ENCODE measurements around the gene ARAP3. TPM values are rescaled to one million over a fixed set of nuclear protein-coding genes. Genes with fewer than 3 reads are reported as not detected.

Gene ARAP3
- total and polyA plus RNA-seq, 9 of the 15 experiments (the other 6 are each of a cell fraction or from before 2014, with no cell fraction given), result 0.83 to 25.7 (median 6.4) TPM

DNA sequence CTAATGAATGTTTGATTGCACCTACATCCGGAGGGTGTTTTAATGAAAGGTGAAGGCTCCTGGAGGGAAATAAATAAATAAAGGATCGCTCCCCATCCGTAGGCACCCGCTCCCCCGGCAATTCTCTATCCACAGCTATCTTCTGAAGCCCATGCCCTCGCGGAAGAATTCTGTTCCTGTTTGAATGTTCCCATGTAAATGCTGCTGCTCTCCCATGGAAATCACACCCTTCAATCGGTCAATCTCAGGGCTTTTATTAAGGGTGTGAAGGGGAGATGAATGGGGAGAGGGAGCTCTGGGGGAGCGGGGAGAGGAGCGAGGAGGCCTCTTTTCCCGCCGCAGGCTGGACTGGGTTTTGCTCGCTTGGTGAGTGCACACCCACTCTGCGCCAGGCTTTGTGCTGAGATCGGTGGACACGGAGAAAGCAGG is 21.1 kb upstream of the ARAP3 start:
- Histone ChIP-seq H4K20me1 (replicated peaks; ENCODE audit: control insufficient read depth, insufficient read depth, low read length) (no peaks in the 10 kb centered on the region; the same call in 1 of the 2 replicates), H3K4me1 (replicated peaks in 1 of 2; ENCODE audit: control insufficient read depth in 2 of 2, insufficient read depth in 2 of 2, low read length in 2 of 2) (peaks cover 0 to 9% of the 10 kb centered on the region in 2 experiments; a peak in 3 of 5 replicates), H3K4me3 (no peak overlapping the region), H3K27ac (ENCODE audit: extremely low read depth, low read depth, low read length) (no peak overlapping the region), H3K79me2 (ENCODE audit: control insufficient read depth, insufficient read depth, low read length) (no peaks in the 10 kb centered on the region), H3K9me1 (ENCODE audit: control insufficient read depth, insufficient read depth, low read length) (no peaks in the 10 kb centered on the region), H2AFZ (ENCODE audit: low read depth, low read length) (no peak overlapping the region), H3K9ac (ENCODE audit: insufficient read depth in 1 of 2, low read depth in 2 of 2, low read length in 2 of 2) (peak overlapping the region in 1 of 2 experiments; percentile 36; a peak in 1 of 4 replicates), H3K27me3 (ENCODE audit: control insufficient read depth in 2 of 2, insufficient read depth in 2 of 2, low read length in 2 of 2) (peaks cover 23 to 47% of the 10 kb centered on the region in 2 experiments), H3K36me3 (ENCODE audit: control insufficient read depth, insufficient read depth, low read length) (no peaks in the 10 kb centered on the region), H3K9me3 (replicated peaks; ENCODE audit: control insufficient read depth, insufficient read depth, low read depth, low read length) (no peaks in the 10 kb centered on the region), H3K4me2 (ENCODE audit: insufficient read depth, low read length) (no peak overlapping the region)
- in situ Hi-C loops (cut with MboI), result loop anchor here (10.0 kb wide), 2 partner anchors 112 to 432 kb away; no protein-coding TSS in a partner anchor
- POLR2A ChIA-PET, result interaction anchor here (0.7 kb wide), 1 partner anchor 211 kb away, joined by 4 read pairs; no protein-coding TSS in a partner anchor
- intact Hi-C loops (cut with micrococcal nuclease), result no loop called here
- WGBS (ENCODE audit: insufficient coverage, low coverage, missing lambda C conversion rate), result 16% methylated on average over 16 of the region's 16 CpGs
- FAIRE-seq (no peak), ATAC-seq (no peak), DNase-seq (ENCODE audit: extremely low read depth in 1 of 4, low spot score in 3 of 4) (no peak)
- CTCF ChIA-PET (ENCODE audit: low intra/inter-chr PET ratio), result interaction anchor here (0.7 to 2.6 kb wide), 3 partner anchors 176 to 441 kb away, joined by 3 to 20 read pairs (median 10); partner anchors contain the start of gene PCDH1
- TF ChIP-seq, protein P1, sequence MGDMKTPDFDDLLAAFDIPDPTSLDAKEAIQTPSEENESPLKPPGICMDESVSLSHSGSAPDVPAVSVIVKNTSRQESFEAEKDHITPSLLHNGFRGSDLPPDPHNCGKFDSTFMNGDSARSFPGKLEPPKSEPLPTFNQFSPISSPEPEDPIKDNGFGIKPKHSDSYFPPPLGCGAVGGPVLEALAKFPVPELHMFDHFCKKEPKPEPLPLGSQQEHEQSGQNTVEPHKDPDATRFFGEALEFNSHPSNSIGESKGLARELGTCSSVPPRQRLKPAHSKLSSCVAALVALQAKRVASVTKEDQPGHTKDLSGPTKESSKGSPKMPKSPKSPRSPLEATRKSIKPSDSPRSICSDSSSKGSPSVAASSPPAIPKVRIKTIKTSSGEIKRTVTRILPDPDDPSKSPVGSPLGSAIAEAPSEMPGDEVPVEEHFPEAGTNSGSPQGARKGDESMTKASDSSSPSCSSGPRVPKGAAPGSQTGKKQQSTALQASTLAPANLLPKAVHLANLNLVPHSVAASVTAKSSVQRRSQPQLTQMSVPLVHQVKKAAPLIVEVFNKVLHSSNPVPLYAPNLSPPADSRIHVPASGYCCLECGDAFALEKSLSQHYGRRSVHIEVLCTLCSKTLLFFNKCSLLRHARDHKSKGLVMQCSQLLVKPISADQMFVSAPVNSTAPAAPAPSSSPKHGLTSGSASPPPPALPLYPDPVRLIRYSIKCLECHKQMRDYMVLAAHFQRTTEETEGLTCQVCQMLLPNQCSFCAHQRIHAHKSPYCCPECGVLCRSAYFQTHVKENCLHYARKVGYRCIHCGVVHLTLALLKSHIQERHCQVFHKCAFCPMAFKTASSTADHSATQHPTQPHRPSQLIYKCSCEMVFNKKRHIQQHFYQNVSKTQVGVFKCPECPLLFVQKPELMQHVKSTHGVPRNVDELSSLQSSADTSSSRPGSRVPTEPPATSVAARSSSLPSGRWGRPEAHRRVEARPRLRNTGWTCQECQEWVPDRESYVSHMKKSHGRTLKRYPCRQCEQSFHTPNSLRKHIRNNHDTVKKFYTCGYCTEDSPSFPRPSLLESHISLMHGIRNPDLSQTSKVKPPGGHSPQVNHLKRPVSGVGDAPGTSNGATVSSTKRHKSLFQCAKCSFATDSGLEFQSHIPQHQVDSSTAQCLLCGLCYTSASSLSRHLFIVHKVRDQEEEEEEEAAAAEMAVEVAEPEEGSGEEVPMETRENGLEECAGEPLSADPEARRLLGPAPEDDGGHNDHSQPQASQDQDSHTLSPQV (IDR thresholded peaks at IDR 0.05), result no peak
- TF ChIP-seq ZNF232 (CRISPR knock-in tag; IDR thresholded peaks at IDR 0.05) (no peak), ELF1 (tag; IDR thresholded peaks at IDR 0.05) (no peak)
- no TSS peak for BruUV-seq (replicated peaks)

Data from K562 (cell line).